Left renal pelvis (tissue), 4 donors: ENCODE measurements around the gene APOO. TPM values are rescaled to one million over a fixed set of nuclear protein-coding genes. Genes with fewer than 3 reads are reported as not detected.

Experiments used
- DNase-seq, 4 donors: peaks; one replicate each; pipeline ENCODE4 v3.0.0-alpha.2; 2013; ENCODE audit warnings: low read depth in 4 of 4, low spot score in 3 of 4
- polyA plus RNA-seq, 4 donors: library from polyadenylated mRNA; unstranded; fragments of 120-200 nt; gene quantifications; one replicate each; pipeline ENCODE4 v1.2.1, GENCODE V29; 2013; ENCODE audit not compliant: insufficient read length in 4 of 4

The APOO gene
- polyA plus RNA-seq, 4 donors: 22.4 to 43.9 (median 37.3) TPM

DNA sequence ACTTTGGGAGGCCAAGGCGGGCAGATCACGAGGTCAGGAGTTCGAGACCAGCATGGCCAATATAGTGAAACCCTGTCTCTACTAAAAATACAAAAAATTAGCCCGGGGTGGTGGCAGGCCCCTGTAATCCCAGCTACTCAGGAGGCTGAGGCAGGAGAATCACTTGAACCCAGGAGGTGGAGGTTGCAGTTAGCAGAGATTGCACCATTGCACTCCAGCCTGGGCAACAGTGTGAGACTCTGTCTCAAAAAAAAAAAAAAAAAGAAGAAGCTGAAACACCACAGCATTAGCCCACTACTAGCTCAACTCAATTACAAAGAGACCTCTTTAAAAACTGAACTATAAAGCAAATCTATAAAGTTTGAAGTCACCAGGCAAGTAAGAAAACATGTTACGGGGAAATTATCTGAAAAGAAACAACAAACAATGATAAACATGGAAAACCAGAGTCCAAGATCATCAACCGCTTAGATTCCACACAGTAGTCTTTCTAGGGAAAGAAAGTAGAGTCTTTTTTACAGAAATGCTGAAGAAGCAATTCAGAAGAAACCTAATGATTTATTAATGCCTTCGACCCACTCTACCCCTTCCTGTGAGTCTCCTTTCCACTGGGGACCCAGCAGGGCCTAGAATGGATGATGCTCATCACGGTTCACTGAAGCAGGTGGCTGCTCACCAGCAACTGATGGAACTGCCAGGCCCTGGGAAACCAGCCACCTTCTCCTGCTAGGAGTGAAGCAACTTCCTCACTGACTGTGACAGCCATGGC lies 118.2 kb downstream of the APOO start:
- DNase-seq: no peak

- no peak for DNase-seq
These were observed 118.8 kb downstream of the APOO start for GRCh38 chrX:23788946-23789345.

GRCh38 chrX:23788521-23788920 lies 119.2 kb downstream of the APOO start:
- no peak for DNase-seq

DNA sequence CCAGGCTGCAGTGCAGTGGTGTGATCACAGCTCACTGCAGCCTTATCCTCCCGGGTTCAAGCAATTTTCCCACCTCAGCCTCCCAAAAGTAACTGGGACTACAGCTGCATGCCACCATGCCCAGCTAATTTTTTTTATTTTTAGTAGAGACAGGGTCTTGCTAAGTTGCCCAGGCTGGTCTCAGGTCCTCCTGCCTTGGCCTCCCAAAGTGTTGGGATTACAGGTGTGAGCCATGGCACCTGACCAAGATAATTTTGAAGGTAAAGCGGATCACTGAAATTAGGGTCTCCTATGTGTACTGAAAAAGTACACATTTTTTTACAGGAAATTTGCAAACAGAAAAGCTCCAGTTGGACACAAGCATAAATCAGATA lies 120.0 kb downstream of the APOO start:
- DNase-seq: no peak

DNA sequence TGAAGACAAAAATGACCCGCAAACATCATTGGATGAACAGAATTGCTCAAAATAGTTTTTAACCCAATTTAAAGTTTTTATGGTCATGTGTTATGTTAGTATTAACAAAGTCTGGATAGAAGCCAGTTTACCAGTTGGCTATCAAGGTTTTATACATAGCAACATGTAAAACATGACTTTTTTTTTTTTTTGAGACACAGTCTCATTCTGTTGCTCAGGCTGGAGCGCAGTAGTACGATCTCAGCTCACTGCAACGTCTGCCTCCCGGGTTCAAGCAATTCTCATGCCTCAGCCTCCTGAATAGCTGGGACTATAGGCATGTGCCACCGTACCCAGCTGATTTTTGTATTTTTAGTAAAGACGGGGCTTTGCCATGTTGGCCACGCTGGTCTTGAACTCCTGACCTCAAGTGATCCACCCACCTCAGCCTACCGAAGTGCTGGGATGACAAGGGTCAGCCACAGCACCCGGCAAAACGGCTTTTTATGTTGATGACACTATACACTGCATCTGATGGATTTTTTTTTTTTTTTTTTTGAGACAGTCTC lies 121.4 kb downstream of the APOO start:
- DNase-seq: no peak

DNA sequence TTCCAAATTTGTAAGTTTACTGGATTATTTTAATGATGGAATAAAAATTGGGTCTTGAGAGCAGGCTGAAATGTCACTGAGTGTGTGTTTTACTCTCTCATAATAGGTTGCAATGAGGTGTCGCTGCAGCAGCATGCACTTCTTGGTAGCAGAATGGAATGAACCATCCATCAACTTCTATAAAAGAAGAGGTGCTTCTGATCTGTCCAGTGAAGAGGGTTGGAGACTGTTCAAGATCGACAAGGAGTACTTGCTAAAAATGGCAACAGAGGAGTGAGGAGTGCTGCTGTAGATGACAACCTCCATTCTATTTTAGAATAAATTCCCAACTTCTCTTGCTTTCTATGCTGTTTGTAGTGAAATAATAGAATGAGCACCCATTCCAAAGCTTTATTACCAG lies 122.2 kb downstream of the APOO start:
- no peak for DNase-seq

- no peak for DNase-seq
These were observed 123.0 kb downstream of the APOO start for GRCh38 chrX:23784470-23785331.

GRCh38 chrX:23783589-23784469 lies 123.9 kb downstream of the APOO start:
- DNase-seq: no peak

Other genes with a start within 250 kb of the APOO start
- gene PRDX4, start 240.4 kb downstream of the APOO start, polyA plus RNA-seq: 100 to 1,000 TPM in 3 of 4 donors, 10 to 100 TPM in 1; 86.9 to 124 (median 119) TPM
- gene ACOT9, start 164.7 kb downstream of the APOO start, polyA plus RNA-seq: 10 to 100 TPM; 32.3 to 42.7 (median 38.0) TPM
- gene SAT1, start 124.8 kb downstream of the APOO start, polyA plus RNA-seq: 100 to 1,000 TPM; 159 to 292 (median 273) TPM
- under 1 TPM in 3 of 4 donors, not detected in 1; 0.15 to 0.23 (median 0.17) TPM for gene CXorf58, start 68 bp upstream of the APOO start, polyA plus RNA-seq
- 10 to 100 TPM; 14.1 to 21.7 (median 17.5) TPM for gene KLHL15, start 119.2 kb upstream of the APOO start, polyA plus RNA-seq
- gene EIF2S3, start 147.0 kb upstream of the APOO start, polyA plus RNA-seq: 100 to 1,000 TPM; 144 to 202 (median 180) TPM
- 10 to 100 TPM; 28.1 to 31.5 (median 30.5) TPM for gene ZFX, start 241.8 kb upstream of the APOO start, polyA plus RNA-seq